HG03039 (cell line): ENCODE measurements around the gene PHACTR3.

Source experiments
- ATAC-seq: cut with Tn5 transposase; IDR thresholded peaks from one replicate; pipeline ENCODE4 v1.9.1; 2021; ENCODE audit warnings: mild to moderate bottlenecking, moderate library complexity; ENCODE audit not compliant: unreplicated experiment

The PHACTR3 gene

DNA sequence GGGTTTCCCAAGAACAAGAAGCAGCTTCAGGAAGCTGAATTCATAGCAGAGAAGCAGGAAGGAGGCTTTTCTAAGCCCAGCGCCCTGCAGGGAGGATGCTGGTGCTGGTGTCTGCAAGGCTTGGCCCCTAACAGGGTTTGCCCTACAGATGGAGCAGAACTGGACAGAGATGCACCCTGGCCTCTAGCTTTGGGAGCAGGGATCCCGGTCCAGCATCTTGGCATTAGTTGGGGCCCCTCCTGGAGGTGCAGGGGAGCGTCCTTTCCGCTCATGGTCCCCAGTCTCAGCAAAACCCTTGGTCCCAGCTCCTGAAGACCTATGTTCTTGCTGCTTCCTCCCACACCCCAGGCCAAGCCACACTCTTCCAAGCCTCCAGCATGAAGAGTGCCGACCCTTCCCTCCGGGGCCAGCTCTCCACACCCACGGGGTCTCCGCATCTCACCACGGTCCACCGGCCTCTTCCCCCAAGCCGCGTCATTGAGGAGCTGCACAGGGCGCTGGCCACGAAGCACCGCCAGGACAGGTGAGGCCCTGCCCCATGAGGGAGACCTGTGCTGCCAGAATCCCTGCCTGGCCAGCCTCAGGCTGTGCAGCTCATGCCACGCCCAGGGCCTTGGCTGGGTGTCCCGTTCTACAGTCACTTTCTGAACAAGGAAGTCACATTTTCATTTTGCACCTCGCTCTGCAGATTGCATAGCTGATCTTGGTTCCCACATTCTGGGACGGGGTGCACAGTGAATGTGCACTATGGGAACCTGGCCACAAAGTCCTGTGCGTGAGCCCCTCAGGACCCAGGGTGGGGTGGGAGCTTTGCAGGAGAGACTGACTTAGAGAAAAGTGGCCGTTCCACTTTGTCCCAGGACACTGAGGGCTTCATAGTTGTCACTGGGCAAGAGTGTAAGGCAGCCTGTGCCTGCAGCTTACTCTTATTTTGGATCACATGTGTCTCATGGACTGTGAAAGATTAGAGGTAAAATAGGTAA lies 168.9 kb downstream of the PHACTR3 start:
- ATAC-seq = no peak

DNA sequence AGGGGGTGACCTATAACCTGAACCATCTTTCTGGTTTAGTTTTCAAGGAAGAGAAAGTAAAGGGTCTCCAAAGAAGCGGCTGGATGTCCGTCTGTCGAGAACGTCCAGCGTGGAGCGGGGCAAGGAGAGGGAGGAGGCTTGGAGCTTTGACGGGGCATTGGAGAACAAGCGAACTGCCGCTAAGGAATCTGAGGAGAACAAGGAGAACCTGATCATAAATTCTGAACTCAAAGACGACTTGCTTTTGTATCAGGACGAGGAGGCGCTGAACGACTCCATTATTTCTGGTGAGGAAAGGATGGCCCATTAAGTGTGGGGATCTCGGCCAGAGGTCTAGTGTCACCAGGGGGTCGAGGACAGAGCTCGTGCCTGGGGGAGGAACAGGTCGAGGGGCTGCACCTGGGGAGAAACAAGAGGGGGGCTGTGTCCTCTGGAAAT lies 169.9 kb downstream of the PHACTR3 start:
- no peak for ATAC-seq

GRCh38 chr20:59774921-59775686 lies 170.8 kb downstream of the PHACTR3 start:
- ATAC-seq = no peak

- no peak for ATAC-seq
Observed at GRCh38 chr20:59775687-59776055, 171.3 kb downstream of the PHACTR3 start.

- no peak for ATAC-seq
Observed at GRCh38 chr20:59776059-59776603, 171.8 kb downstream of the PHACTR3 start.

DNA sequence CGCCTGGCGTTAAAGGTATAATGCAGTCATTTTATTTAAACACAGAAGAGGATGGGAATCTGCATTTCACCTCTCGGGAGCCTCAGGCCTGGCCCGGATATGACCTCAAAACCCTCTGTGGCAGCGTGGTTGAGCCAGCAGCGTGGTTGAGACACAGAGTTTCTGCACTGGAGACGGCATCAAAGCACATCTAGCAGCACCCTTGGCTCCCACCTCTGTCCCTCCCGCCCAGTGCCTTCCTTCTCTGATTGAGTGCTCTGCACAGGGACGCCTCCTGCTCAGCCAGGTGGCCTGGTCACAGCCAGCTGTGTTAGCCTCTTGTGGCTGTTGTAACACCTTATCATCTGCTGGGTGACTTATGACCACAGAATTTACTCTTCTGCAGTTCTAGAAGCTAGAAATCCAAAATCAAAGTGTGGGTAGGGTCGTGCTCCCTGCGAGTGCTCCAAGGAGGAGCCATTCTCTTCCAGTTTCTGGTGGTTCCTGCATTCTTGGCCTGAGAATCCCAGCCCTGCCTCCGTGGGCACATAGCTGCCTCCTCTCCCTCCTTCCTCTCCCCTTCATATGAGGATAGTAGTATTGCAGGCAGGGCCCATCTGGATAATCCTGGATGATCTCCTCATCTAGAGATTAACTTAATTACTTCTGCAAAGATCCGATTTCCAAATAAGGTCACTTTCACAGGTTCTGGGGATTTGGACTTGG lies 172.4 kb downstream of the PHACTR3 start:
- ATAC-seq = no peak

GRCh38 chr20:59777331-59777725 lies 173.0 kb downstream of the PHACTR3 start:
- no peak for ATAC-seq

- no peak for ATAC-seq
Observed at GRCh38 chr20:59777814-59778575, 173.7 kb downstream of the PHACTR3 start.

DNA sequence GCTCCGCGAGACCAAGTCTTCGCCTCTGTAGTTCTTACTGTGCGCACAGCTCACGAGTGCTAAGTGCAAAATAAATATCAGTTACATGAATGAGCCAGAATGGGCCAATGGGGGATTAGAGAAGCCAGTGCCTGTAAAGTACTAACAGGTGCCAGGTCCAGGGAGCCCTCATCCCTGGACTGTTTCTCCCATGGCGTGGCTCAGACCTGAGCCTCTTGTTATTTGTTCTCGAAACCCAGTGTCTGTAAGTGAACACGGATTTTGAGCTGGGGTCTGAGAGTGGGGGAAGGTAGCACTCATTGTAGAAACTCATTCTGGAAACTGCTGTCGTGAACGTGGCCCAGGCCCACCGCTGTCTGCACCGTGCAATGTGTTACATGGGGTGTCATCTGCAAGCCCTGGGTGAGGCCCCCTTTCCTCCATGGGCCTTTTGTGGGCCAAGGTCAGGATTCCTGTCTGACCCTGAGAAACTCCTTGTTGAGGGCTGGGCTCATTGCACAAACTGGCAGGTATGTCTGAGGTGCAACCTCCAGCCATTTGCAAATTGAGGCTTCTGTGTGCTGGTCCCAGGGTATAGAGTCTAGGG lies 174.4 kb downstream of the PHACTR3 start:
- no peak for ATAC-seq

GRCh38 chr20:59779656-59780380 lies 175.5 kb downstream of the PHACTR3 start:
- ATAC-seq = no peak

DNA sequence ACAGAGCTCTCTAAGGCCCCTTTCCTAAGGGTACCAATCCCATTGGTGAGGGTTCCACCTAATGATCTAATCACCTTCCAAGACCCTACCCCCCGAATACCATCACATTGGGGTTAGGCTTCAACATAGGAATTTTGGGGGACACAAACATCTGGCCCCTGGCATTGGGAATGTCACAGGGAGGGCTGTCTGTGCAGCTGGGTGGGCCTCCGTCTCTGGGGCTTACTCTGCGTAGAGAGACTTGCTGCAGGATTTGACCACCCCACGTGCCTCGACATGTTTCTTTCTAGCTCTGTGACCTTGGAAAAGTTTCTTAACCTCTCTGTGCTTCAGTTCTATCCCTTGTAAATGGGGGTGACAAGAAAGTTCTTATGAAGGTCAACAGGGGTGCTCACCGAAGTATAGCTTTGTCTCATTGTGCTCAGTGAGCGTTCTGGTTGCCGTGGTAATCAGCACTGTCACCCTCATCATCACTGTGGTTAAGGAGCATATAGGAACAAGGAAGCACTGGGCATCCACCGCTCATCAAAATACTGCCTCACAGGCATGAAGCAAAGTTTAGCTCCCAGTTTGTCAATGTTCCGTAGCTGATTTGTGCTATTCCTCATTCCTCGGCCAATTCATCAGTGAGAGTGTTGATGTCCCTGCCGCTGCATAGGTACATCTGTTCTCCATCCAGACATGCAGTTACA lies 176.3 kb downstream of the PHACTR3 start:
- ATAC-seq = no peak

GRCh38 chr20:59781226-59781625 lies 176.9 kb downstream of the PHACTR3 start:
- ATAC-seq = no peak

- ATAC-seq = no peak
Observed at GRCh38 chr20:59782986-59783640, 178.8 kb downstream of the PHACTR3 start.

DNA sequence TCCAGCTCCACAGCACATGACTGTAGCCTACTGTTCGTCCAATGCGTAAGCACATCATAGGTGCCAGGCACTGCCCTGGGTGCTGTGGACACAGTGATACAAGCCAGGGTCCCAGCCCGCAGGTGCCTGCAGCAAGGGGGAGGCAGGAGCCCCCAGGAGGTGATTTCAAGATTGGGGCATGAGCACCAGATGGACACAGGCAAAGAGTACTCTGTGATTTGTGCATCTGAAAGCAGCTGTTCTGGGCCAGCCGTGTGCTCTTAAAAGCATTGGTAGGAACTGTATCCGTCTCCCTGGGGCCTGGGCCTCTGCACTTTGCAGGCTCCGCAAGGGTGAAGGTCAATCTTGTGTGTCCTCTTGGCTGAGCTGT lies 179.3 kb downstream of the PHACTR3 start:
- no peak for ATAC-seq

DNA sequence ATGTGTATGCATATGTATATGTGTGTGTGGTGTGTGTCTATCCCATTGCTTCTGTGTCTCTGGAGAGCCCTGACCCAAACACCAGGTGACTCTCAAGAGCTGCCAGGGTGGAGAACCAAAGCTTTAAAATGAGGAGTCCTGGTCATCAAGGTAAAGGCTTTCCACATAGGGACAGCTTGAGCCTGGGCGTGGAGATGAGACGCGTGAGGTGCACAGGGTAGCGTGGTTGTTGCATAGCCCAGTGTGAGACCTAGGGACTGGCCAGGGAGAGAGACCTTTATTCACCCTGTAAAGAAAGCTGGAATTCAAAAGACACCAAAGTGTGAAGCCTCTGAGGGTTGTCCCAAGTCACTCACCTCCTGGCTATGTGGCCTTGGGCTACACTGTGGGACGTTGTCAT lies 180.0 kb downstream of the PHACTR3 start:
- ATAC-seq = no peak

- ATAC-seq = no peak
Observed at GRCh38 chr20:59784791-59785668, 180.7 kb downstream of the PHACTR3 start.

DNA sequence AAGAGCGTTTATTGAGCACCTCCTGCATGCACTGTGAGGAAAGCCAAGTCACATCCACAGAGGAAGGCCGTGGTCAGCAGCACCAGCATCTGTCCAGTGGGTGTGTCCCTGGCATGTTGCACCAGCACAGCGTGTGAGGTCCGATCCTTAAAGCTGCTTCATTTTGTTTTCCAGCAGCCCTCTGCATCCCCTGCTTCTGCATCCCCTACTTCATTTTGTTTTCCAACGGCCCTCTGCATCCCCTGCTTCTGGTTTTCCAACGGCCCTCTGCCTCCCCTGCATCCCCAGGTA lies 181.3 kb downstream of the PHACTR3 start:
- no peak for ATAC-seq
